GM20000 (cell line): ENCODE results near the gene PRSS27.
A peak's percentile ranks its signal among the peaks of the same experiment; 100 is the strongest.
"Not testable (repeated sequence)": the region's sequence is repeated elsewhere in the genome, so short reads cannot be mapped to it uniquely, and the experiment has no call there.

Experiments
- DNase-seq: peaks from one replicate; pipeline ENCODE4 v3.0.0; 2012; ENCODE audit warnings: low spot score
- TF ChIP-seq, protein P1 (sequence below): IDR thresholded peaks from 2 replicates; pipeline ENCODE4 v1.5.1; 2012; ENCODE audit warnings: mild to moderate bottlenecking, control low read depth; ENCODE audit errors: extremely low read depth, missing control alignments

The PRSS27 gene

DNA sequence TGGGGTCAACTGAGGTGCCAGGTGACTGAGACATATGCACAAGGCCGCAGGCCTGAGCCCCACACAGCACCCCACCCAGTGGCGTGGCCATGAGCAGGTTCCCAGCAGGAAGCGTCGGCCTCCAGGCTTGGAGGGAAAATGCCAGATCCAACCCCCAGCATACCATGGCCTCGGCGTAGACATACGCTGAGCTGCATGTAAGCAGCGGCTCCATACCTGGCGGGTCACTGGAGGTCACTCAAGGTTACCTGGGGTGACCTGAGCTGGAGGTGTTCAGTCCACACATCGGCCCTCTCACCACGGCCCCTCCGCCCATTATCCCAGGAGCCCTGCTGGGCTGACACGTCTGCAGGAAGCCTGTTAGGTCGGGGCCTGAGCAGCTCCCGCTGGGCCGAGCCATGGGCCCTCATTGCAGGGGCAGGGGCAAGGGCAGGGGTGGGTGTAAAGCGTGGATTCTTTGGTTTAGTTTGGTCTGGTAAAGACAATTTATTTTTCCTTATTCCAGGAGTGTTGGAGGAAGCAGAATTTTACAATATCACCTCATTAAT lies 22.5 kb downstream of the PRSS27 start:
- DNase-seq: no peak
- TF ChIP-seq, protein P1, sequence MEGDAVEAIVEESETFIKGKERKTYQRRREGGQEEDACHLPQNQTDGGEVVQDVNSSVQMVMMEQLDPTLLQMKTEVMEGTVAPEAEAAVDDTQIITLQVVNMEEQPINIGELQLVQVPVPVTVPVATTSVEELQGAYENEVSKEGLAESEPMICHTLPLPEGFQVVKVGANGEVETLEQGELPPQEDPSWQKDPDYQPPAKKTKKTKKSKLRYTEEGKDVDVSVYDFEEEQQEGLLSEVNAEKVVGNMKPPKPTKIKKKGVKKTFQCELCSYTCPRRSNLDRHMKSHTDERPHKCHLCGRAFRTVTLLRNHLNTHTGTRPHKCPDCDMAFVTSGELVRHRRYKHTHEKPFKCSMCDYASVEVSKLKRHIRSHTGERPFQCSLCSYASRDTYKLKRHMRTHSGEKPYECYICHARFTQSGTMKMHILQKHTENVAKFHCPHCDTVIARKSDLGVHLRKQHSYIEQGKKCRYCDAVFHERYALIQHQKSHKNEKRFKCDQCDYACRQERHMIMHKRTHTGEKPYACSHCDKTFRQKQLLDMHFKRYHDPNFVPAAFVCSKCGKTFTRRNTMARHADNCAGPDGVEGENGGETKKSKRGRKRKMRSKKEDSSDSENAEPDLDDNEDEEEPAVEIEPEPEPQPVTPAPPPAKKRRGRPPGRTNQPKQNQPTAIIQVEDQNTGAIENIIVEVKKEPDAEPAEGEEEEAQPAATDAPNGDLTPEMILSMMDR: no peak

DNA sequence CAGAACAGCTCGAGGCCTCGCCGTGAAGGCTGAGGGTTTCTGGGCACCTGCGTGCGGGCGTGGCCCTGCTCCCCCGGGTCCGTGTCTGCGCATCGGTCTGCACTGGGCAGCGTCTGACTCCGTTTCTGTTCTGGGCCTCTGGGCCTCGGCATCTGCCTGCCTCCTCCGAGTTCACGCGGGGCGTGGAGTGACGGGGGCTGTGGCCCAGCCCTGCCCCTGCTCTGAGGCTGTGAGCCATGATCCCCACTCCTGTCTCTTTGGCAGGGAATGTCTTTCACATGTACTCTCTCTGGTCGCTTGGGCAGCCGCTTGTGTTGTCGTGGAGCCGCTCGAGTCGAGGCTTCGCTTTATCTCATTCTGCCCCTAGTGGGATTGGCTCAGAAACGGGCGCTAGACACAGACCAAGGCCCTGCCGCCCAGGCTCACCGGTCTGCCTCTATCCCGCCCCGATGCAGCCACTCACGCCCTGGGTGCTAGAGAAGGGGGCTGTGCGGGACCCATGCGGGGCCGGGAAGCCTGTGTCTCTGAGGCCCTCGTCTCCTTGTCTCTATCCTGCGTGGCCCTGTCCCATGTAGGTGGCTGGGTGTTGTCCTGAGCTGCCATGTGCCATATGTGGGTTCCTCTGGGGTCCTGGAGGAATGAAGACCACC lies 23.3 kb downstream of the PRSS27 start:
- not testable (repeated sequence) for DNase-seq

DNA sequence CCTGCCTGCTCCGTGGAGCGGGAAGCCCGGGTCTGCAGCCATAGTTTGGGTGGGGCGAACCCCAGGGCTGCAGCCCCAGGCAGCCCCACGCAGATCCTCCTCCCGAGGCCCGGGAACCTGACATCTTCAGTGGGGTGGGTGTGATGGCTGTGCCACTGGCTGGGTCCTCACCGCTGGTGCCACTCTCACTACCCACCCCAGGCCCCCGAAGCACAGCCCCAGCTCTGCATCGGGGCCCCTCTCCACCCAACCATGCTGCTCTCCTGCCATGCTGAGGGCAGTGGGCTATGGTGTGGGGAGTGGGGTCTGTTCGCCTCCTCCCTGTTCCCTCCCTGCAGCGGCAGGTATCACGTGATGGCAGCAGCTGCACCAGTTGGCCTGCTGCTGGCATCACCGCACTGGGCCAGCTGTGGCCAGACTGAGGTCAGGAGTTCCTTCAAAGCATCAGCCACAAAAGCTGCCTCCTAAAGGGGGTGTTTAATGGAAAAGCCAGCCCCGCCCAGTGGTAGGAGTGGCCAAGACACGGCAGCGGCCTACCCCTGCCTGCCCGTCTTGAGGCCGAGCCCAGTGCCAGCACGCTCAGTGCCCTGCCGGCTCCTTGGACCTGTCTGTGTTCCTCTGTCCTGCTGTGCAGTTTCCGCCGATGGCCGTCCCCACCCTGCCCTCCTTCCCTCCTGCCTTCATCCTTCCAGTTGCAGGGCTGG lies 26.9 kb downstream of the PRSS27 start:
- DNase-seq: no peak
- TF ChIP-seq, protein P1: no peak

DNA sequence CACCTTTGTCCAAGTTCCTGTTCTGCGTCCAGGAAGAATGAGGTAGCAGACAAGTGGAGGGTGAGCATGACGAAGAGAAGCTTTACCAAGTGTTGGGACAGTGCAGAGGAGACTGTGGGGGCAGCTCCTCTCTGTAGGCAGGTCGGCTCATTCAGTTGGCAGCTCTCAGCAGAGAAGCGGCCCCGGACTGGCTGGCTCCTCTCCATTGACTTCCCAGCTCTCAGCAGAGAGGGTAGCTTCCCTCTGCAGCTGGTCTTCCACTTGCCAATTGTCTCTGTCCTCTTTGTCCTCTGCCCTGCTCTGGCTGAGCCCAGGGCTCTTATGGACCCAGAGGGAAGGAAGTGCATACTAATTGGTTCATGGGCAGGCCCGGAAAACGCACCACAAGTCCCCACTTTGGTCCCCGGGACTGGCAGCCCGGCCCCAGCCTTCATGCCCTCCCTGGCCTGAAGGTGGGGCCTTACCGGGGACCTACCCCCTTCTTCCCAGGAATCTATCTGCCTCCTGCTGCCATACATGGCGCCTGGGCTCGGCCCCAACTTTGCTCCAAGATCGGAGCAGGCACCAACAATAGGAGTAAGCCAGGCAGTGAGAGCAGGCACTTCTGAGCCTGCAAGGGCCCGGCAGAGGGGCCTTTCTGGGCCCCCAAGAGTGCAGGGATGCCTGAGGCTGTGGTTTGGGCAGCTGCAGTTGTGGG lies 27.6 kb downstream of the PRSS27 start:
- TF ChIP-seq, protein P1: no peak
- DNase-seq: no peak

DNA sequence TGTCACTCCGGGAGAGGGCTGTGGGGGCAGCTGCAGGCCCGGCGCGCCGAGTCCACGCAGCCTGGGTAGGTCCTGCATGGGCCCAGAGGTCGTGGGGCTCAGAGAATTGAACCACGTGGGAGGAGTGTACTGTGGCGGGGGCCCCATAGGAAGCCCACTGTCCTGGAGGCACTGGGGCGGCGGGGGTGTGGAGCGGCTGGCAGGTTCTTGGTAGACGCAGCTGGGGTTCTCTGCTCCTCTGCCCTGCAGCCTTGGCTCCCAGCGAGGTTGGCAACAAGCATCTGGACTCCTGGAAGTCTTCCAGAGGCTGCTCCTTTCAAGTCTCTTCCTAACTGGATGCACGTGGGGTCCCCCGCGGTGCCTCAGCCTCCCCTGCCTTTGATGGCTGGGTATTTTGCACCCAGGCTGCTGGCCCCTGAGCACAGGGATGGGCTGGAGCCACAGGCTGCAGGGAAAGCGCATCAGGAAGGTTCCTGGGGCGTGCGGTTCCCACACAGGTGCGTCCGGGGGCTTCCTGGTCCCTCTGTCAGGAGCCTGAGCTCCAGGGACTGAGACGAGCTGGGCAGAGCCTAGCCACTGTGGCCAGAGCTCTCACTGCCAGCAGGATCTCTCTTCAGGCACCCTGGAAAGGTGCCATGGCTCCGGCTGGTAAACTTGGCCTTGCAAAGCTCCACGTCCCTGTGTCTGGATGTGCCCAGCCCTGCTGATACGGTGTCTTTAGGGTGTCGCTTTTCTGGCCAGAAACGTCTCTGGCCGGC lies 28.4 kb downstream of the PRSS27 start:
- TF ChIP-seq, protein P1: no peak
- DNase-seq: no peak

DNA sequence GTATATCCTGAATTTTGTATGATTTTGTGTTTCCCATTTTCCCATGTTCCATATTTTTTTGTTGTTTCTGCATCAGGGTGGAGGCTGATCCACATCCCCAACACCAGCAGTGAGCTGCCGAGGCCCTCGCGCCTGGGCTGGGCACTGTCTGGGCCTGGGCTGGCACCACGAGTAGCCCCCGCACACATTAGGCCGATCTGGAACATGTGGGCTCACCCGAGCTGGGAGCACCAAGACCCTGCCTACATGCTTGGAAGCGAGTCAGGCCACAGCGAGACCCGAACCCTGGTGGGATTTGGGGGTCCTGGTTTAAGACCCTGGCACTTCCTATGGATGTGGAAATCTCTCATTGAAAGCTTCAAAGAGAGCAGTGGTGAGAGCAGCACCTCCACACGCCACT lies 29.2 kb downstream of the PRSS27 start:
- TF ChIP-seq, protein P1: no peak
- DNase-seq: peak; percentile 4

DNA sequence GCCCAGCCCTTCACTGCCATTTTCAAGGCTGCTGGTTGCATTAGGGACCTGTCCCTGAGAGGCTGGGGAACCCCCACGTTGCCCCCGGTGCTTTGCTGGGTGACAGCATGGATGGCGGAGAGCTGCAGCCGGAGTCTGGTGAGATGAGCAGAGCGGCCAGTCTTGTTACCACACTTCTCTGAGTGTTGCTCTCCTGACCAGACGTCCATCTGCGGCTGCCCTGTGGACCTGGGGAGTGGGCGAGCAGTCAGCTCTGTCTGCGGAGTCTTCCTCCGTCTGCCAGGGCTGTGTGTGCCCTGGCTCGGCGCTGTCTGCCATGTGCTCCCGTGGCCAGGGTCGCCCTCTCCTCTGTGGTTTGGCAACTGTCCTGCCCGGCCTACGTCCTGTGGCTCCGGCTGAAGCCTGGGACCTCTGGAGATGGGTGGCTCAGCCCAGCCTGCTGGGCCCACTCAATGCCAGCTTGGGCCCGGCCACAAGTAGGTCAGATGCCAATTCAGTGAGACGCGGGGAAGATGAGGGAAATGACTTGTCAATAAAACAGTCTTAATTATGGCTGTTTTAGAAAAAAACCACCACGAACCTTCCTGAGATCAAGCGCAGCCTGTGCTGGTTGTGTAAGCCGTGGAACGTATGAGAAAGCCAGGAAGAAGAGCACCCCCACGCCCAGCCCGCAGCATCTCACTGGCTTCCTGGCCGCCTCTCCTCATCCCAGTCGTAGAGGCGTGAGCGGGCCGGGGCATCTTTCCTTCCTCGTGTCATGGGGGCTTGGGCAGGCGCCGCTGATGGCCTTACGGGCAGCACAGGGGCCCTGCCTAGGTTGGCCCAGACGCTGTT lies 29.8 kb downstream of the PRSS27 start:
- DNase-seq: peak; percentile 3
- TF ChIP-seq, protein P1: no peak

DNA sequence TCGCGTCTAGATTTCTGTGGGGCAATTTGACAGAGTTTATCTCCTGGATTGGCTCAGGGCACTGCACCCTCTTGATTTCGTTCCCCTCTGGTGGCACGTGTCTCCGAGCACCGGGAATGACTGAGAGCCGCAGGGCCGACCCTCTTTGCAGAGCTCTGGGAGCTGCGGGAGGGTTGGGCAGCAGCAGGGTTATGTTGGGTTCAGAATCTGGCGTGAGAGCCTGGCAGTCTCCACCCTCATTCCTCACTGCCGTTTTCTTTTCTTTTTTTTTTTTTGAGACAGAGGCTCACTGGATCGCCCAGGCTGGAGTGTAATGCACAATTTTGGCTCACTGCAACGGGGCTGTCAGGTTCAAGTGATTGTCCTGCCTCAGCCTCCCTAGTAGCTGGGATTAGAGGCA lies 30.6 kb downstream of the PRSS27 start:
- not testable (repeated sequence) for DNase-seq
